ENCODE measurements around the gene CCT7.

DNA sequence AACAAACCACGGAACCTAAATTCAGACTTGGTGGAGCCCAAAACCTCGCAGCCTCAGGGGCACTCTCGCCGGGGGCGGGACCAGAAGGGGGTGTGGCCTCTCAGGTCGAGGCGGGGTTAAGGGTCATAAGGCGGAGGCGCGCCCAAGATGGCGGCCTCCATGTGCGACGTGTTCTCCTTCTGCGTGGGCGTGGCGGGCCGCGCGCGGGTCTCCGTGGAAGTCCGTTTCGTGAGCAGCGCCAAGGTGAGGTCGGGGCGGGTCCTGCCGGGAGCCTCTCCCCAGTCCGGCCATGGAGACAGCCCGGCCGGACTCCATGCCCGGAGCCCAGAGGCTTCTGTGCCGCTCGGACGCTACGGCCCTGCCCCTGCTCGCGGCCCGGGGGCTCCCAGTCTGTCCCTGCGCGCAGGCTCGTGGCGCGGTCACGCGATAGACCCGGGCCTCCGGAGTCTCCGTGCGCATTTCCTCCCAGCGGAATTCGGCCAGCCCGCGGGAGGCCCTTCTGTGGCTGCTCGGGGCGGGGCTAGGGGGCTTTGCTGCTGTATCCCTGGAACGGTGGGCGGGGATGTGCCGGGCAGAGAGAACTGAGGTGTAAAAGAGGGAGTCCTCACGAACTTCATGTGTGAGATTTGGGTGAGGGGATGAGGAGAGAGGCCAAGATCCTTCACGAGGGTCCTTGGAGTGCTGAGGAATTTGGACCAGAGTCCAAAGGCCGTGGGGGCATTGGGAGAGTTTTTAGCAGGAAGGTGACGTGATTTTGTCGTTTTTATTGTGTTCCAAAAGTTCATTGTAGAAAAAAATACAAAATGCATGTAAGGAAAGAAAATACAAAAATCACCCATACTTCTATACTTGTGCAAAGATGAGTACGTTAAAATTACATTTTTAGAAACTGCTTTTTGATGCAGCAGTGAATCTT is 19.7 kb upstream of the CCT7 start, which contains the start of gene SMYD5:
- TF ChIP-seq GATA2 (IDR thresholded peaks at IDR 0.05; ENCODE audit: low read depth, low read length) (no peak), GATA3 (IDR thresholded peaks at IDR 0.05; ENCODE audit: low read depth, low read length) (no peak)

Data from SH-SY5Y (cell line).